IMR-90 (cell line): ENCODE results near the gene DNAJC5.

Experiments used
- BHLHE40 ChIP-seq: fragments of 150-350 bp; IDR thresholded peaks from 2 replicates; pipeline ENCODE4 v1.6.1; 2016; ENCODE audit warnings: mild to moderate bottlenecking, low read depth, low read length
- FOS ChIP-seq: fragments of 150-350 bp; IDR thresholded peaks from 2 replicates; pipeline ENCODE4 v1.6.1; 2016; ENCODE audit warnings: low read depth, low read length
- MAFK ChIP-seq: IDR thresholded peaks from 2 replicates; pipeline ENCODE4 v1.6.1; 2012; ENCODE audit warnings: low read depth, low read length, improper control_type of control experiment
- MAZ ChIP-seq: IDR thresholded peaks from 2 replicates; pipeline ENCODE4 v1.6.1; 2012; ENCODE audit warnings: low read depth, mild to moderate bottlenecking, low read length, improper control_type of control experiment, moderate library complexity, borderline replicate concordance
- POLR2A ChIP-seq: IDR thresholded peaks from 2 replicates; pipeline ENCODE4 v1.6.1; 2012; ENCODE audit warnings: mild to moderate bottlenecking, low read depth, low read length
- SMC3 ChIP-seq: fragments of 150-350 bp; IDR thresholded peaks from 2 replicates; pipeline ENCODE4 v1.6.1; 2016; ENCODE audit warnings: low read depth, mild to moderate bottlenecking, antibody characterized with exemption, low read length, moderate library complexity
- TF ChIP-seq, protein P1 (sequence below): conservative IDR thresholded peaks from 2 replicates; pipeline ENCODE4 v1.5.1; 2012; ENCODE audit warnings: mild to moderate bottlenecking, low read depth, low read length, improper control_type of control experiment

- TF ChIP-seq BHLHE40: no peak
- TF ChIP-seq, protein P1, sequence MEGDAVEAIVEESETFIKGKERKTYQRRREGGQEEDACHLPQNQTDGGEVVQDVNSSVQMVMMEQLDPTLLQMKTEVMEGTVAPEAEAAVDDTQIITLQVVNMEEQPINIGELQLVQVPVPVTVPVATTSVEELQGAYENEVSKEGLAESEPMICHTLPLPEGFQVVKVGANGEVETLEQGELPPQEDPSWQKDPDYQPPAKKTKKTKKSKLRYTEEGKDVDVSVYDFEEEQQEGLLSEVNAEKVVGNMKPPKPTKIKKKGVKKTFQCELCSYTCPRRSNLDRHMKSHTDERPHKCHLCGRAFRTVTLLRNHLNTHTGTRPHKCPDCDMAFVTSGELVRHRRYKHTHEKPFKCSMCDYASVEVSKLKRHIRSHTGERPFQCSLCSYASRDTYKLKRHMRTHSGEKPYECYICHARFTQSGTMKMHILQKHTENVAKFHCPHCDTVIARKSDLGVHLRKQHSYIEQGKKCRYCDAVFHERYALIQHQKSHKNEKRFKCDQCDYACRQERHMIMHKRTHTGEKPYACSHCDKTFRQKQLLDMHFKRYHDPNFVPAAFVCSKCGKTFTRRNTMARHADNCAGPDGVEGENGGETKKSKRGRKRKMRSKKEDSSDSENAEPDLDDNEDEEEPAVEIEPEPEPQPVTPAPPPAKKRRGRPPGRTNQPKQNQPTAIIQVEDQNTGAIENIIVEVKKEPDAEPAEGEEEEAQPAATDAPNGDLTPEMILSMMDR: no peak
- TF ChIP-seq POLR2A: no peak
- no peak for TF ChIP-seq MAFK
- TF ChIP-seq FOS: no peak
- TF ChIP-seq MAZ: no peak
- no peak for TF ChIP-seq SMC3
These were observed 40.5 kb downstream of the DNAJC5 start for GRCh38 chr20:63935447-63935846.
